Measurements from ENCODE around the gene EPHB1. TPM values are rescaled to one million over a fixed set of nuclear protein-coding genes. Genes with fewer than 3 reads are reported as not detected.

The EPHB1 gene
- total RNA-seq, 4 donors from 2014 or later = 11.1 to 14.2 (median 13.0) TPM

DNA sequence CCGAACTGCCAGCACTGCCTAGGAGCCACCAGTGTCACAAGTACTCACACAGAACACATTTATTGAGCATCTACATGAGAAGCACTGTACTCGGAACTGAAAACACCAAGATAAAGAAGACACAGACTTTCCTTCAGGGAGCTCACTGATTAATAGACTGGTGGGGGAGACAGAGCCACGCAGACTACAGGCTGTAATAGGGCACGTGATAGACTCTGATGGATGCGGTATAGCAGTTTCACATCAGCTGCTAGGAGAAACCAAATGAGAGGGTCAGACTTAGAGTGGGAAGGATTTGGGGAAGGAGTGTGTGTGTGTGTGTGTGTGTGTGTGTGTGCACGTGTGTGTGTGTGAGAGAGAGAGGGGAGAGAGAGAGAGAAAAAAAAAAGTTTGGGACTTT lies 12.1 kb downstream of the EPHB1 start:
- intact Hi-C loops (cut with DNase I; ENCODE audit: low total_unique reads) = no loop called here
- 73 to 76% methylated on average over 6 of the region's 6 CpGs for WGBS, 2 donors
- no peak overlapping the region for H3K4me3 ChIP-seq (ENCODE audit: low read depth, poor library complexity, severe bottlenecking)
- no peak for DNase-seq (ENCODE audit: low spot score in 2 of 2)
- TF ChIP-seq, protein P1, sequence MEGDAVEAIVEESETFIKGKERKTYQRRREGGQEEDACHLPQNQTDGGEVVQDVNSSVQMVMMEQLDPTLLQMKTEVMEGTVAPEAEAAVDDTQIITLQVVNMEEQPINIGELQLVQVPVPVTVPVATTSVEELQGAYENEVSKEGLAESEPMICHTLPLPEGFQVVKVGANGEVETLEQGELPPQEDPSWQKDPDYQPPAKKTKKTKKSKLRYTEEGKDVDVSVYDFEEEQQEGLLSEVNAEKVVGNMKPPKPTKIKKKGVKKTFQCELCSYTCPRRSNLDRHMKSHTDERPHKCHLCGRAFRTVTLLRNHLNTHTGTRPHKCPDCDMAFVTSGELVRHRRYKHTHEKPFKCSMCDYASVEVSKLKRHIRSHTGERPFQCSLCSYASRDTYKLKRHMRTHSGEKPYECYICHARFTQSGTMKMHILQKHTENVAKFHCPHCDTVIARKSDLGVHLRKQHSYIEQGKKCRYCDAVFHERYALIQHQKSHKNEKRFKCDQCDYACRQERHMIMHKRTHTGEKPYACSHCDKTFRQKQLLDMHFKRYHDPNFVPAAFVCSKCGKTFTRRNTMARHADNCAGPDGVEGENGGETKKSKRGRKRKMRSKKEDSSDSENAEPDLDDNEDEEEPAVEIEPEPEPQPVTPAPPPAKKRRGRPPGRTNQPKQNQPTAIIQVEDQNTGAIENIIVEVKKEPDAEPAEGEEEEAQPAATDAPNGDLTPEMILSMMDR (IDR thresholded peaks at IDR 0.05) = no peak
- TF ChIP-seq POLR2A (IDR thresholded peaks at IDR 0.05) = no peak

DNA sequence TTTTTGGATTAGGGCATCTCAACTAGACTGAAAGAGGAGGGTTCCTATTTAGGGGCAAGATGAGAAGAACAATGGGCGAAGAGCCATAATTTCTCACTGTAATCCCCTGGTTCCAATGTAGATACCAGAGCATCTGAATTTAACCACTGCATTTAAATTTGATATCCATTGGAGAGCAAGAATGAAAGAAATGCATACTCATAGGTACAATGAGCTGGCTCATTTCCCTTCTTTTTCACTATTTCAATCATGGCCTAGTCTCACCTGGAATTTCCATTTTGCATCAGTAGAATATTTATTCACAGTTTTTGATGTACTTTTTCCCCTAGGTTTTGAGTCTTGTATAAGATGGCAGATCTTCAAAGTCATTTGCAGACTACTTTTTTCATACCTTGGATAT lies 13.8 kb downstream of the EPHB1 start:
- DNase-seq (ENCODE audit: low spot score in 2 of 2) = no peak
- TF ChIP-seq, protein P1 (IDR thresholded peaks at IDR 0.05) = no peak
- no peak for TF ChIP-seq POLR2A (IDR thresholded peaks at IDR 0.05)
- 89 to 97% methylated on average over 1 of the region's 1 CpG for WGBS, 2 donors
- intact Hi-C loops (cut with DNase I; ENCODE audit: low total_unique reads) = no loop called here
- no peak overlapping the region for H3K4me3 ChIP-seq (ENCODE audit: low read depth, poor library complexity, severe bottlenecking)

DNA sequence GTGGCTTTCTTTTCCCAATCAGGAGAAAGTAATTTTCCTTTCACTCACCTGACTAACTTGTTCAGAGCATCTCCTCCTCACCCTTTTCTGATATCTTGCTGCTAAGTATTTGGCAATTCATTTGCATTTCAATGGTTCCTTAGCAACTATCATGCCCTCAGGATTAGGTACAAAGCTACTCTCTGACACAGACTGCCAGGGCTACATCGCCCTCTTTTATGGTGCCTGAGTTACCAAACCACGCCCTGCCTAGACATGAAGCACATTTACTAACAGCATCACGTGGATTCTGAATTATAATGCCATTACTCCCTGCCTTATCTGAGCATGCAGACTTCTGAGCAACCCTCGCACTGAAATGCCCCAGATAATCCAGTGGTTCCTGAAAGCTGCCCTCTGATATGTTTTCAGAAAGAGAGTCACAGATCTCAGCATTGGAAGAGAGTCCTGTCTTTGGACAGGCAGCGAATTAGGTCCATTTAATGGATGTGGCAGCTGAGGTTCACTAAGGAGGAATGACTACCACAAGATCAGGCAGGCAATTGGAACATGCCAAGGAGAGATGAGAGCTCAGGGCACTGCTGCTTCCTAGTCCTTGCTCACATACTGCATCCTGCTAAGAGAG lies 14.5 kb downstream of the EPHB1 start:
- 45 to 48% methylated on average over 5 of the region's 5 CpGs for WGBS, 2 donors
- intact Hi-C loops (cut with DNase I; ENCODE audit: low total_unique reads) = no loop called here
- peak in 1 of 2 donors; percentile 49 for DNase-seq (ENCODE audit: low spot score in 2 of 2)

DNA sequence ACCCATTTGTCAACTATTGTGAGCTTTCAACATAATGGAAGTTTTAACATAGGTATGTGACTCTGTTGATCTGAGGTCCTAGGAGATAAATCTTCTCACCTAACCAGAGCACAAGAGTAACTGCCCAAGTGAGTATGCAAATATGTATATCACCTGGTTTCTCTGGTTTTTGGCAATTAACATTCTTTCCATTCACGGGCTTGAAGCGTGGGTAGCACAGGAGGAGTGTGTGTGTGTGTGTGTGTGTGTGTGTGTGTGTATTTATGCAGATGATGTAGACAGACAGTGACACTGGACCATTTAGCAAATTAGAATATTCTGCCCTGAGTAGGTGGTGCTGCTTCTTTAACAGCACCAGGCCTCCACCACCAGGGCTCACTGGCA lies 15.0 kb downstream of the EPHB1 start:
- intact Hi-C loops (cut with DNase I; ENCODE audit: low total_unique reads) = no loop called here
- 33 to 50% methylated on average over 2 of the region's 2 CpGs for WGBS, 2 donors
- no peak overlapping the region for H3K4me3 ChIP-seq (ENCODE audit: low read depth, poor library complexity, severe bottlenecking)
- TF ChIP-seq, protein P1 (IDR thresholded peaks at IDR 0.05) = no peak
- TF ChIP-seq POLR2A (IDR thresholded peaks at IDR 0.05) = no peak
- no peak for DNase-seq (ENCODE audit: low spot score in 2 of 2)

More for the DNA sequence above, 14.5 kb downstream of the EPHB1 start:
- TF ChIP-seq, protein P1 (IDR thresholded peaks at IDR 0.05) = no peak
- TF ChIP-seq POLR2A (IDR thresholded peaks at IDR 0.05) = no peak
- H3K4me3 ChIP-seq (ENCODE audit: low read depth, poor library complexity, severe bottlenecking) = no peak overlapping the region

DNA sequence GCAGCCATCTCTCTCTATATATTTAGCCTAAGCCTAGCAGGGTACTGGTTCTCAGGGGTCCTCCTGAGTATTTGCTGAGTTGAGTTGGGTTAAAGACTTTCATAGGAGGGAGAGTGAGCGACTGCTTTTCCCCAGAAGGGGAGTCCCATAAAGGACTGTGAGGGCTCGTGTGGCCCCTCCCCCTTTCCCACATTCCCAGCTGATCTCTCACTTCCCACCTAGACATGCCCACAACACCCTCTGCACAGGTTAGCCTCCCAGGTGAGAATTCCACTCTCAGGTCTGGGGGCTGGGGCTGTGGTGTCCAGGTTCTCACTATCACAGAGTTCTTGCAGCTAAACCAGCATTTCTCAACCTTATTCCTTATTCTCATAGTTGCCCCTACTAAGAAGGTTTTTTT lies 15.8 kb downstream of the EPHB1 start:
- DNase-seq (ENCODE audit: low spot score in 2 of 2) = no peak
- H3K4me3 ChIP-seq (ENCODE audit: low read depth, poor library complexity, severe bottlenecking) = no peak overlapping the region
- no peak for TF ChIP-seq POLR2A (IDR thresholded peaks at IDR 0.05)
- TF ChIP-seq, protein P1 (IDR thresholded peaks at IDR 0.05) = no peak

DNA sequence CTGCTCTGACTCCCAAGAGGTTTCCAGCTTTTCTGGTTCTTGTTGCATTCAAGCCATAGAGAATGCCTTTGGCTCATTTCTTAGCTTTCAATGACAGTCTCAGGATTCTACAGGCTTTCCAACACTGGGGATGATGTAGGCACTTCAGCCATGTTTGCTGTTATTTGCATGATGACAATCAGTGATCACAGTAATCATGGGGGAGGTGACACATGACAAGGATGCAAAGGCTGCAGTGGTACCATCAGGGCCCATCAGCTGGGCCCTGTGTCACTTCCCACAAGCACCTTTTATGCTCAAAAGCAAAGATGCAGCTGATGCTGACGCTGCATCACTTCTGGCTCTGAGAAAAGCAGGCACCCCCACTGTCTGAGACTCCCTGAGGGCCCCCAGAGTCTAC lies 18.6 kb downstream of the EPHB1 start:
- TF ChIP-seq, protein P1 (IDR thresholded peaks at IDR 0.05) = no peak
- TF ChIP-seq POLR2A (IDR thresholded peaks at IDR 0.05) = no peak
- intact Hi-C loops (cut with DNase I; ENCODE audit: low total_unique reads) = no loop called here
- 0 to 64% methylated on average over 1 of the region's 1 CpG for WGBS, 2 donors
- no peak overlapping the region for H3K4me3 ChIP-seq (ENCODE audit: low read depth, poor library complexity, severe bottlenecking)
- DNase-seq (ENCODE audit: low spot score in 2 of 2) = no peak

More for the DNA sequence above, 15.8 kb downstream of the EPHB1 start:
- intact Hi-C loops (cut with DNase I; ENCODE audit: low total_unique reads) = no loop called here
- WGBS, 2 donors = 65 to 73% methylated on average over 2 of the region's 2 CpGs
